Activated T-cell treated with anti-CD3 and anti-CD28 coated beads for 24 hours (primary cell): Measurements from ENCODE around the gene TCP11L2.
"Not testable (repeated sequence)": the region's sequence is repeated elsewhere in the genome, so short reads cannot be mapped to it uniquely, and the experiment has no call there.

ENCODE experiments used
- DNase-seq: peaks from one replicate; pipeline ENCODE4 v3.0.0-alpha.2; 2020; ENCODE audit warnings: low read depth

Gene TCP11L2

DNA sequence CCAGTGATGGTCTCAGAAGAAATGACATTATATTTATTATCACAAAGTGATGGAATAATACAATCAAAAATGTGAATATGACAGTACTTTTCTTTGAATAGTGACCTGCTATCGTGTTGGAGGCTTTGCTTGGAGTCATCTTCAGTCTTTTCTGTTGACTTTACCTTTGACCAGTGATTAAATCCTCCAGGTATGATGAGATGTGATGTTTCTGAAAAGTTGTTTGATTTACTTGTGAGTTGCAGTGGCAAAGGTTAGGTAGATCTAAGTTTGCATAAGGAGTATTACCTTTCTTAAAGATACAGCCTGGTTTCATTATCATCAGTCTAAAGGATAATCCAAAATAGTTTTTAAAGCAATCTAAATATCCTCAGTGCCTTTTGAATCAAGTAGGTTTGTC, 4.6 kb downstream of the TCP11L2 start:
- DNase-seq, result no peak

DNA sequence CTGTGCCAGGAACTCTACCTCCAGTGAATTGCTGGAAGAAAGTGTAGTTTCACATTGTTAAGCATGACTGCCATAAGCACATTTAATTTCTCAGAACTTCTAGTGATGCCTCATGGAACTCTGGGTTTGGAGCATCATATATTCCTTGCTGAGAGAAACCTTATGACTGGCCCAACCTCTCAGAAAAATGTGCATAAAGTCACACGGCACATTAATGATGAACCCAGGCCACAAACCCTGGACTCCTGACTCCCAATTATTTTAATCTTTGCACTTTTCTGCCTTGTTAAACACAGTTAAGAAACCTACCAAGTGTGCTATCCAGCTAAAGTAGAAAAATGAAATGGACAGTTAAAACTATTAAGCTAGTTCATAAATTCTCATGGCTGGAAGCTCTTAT, 5.6 kb downstream of the TCP11L2 start:
- no peak for DNase-seq

DNA sequence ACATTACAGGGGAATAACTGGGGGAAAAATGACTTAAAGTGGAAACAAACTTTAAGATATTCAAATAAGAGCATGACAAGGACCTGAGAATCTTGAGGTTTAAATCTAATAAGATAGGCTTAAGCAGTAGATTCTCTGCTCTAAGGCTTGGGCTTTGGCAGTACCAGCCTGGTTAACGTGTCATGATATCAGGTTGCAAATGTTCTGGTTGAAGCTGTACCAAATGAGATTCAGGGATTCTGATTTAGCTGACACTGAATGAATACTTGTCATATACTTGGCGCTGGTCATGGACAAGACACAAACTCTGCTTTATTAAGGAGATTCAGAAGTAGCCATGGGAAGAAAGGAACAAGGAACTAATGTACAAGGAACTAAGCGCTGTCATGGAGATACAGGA, 6.1 kb downstream of the TCP11L2 start:
- DNase-seq, result no peak

DNA sequence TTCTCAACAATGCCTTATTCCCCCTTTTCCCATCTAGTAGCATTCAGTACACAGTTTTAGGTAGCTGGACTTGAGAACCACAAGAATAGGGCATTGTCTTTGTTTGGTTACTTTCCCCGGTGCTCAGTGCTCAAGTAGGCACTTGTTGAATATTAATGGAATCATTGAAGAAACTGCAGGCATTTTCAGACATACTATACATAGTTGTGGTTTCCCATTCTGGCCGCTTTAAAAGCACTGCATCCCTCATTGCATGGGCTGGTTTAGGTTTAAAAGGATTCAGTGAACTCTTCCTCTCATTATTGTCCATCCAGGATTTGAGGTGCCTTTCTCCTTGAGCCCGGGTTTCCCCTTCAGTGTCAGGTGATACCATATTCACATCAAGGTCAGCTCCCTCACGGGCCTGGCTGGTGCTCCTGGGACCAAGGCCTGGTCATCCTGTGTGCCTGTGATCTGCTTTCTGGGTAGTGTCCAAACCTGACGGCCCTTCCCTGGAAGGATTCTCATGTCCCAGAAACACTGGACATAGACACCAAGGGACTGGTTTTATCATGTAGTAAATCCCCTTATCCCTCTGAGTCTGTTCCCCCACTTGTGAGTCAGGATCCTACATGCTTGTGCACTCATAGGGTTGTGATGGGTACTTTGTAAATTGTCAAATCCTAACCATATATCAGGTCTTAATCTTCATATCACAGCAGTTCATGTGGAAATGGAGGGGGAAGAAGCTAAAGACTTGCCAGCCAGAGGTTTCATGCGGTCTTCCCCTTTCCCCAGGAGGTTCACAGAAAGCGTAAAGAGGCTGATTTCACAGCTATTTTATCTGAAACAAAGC, 7.4 kb downstream of the TCP11L2 start:
- no peak for DNase-seq

DNA sequence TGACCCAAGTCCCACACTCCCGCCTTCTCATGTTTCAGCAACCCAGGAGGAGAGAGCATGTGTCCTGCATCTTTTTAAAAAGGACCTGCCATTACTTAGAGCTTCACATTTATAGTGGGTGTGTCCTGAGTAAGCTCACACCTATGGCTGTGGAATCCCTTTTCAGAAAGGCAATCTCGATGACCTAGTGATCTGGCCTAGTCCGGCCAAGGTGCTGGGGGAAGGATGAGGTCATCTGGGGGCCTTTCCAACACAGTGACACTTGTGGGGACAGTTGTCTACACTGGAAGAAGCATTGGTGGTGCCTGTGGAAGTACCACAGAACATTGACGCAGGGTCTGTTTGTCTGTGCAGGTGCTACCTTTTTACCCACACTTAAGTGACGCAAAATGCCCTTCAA, 8.2 kb downstream of the TCP11L2 start:
- no peak for DNase-seq

DNA sequence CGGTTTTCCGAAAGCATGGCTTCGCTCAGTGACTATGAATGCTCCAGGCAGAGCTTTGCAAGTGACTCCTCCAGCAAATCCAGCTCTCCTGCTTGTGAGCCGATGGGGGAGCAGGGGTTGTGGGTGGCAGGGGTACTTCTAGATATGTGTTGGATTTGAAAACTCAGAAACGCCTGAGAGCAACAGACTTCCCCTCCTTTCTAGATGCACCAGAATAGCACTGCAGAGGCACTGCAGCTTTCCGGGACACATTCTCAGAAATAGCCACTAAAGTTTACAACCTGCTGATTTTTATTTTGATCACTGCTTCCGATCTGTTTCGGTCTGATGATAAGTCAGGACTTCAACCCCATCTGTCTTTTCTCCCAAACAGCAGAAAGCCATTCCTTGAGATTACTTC, 8.6 kb downstream of the TCP11L2 start:
- no peak for DNase-seq

DNA sequence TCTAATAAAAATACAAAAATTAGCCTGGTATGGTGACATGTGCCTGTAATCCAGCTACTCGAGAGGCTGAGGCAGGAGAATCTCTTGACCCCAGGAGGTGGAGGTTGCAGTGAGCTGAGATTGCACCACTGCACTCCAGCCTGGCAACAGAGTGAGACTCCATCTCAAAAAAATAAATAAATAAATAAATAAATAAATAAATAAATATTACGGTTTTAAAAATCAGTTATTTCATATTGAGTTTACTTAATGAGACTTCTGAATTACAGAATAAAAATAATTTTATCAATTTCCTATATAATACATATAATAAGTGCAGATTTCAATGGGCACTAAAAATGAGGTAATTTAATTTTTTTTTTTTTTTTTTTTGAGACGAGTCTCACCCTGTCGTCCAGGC, 10.9 kb downstream of the TCP11L2 start:
- DNase-seq, result not testable (repeated sequence)

DNA sequence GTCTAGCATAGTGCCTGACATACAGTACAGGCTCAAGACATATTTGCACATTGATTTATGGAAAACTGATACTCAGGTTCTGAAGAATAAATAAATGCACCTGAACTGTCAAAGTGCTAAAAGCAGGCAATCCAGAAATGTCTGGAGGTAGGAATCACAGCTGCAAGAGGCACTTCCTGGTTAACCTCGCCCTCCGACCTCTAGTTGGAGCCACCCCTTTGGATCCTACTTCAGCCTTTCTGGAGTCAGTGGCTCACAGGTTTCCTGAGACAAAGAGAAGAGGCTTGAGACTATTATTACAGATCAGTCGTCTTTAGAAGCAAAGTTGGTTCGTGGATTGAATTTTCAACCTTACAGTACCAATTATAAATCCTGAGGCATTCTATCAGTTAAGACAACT, 13.0 kb downstream of the TCP11L2 start:
- DNase-seq, result no peak

DNA sequence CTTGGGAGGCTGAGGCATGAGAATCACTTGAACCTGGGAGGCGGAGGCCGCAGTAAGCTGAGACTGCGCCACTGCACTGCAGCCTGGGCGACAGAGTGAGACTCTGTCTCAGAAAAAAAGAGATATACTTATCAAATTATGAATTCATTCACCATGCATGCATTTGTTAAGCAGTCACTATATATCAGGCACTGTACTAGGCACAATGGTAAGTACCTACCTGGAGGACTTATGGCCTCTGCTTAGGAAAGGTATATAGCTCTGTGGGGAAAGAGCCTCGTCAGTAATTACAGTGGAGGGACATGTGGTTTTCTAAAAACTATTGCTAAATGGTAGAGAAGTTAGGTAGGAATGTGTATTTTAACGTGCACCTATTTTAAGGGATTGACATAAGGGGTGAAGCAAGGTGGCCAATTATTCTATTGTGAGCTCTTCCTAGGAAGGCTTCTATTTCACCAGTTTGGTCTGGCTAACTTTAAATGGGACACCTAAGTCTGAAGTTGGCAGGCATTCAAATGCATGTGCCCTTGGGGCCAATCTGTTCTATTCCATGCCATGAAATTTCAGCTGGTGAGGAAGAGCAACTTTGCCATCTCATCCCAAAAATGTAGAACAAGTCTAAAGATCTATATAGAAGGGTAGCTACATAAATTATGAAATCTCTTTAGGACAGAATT, 15.0 kb downstream of the TCP11L2 start:
- DNase-seq, result no peak

DNA sequence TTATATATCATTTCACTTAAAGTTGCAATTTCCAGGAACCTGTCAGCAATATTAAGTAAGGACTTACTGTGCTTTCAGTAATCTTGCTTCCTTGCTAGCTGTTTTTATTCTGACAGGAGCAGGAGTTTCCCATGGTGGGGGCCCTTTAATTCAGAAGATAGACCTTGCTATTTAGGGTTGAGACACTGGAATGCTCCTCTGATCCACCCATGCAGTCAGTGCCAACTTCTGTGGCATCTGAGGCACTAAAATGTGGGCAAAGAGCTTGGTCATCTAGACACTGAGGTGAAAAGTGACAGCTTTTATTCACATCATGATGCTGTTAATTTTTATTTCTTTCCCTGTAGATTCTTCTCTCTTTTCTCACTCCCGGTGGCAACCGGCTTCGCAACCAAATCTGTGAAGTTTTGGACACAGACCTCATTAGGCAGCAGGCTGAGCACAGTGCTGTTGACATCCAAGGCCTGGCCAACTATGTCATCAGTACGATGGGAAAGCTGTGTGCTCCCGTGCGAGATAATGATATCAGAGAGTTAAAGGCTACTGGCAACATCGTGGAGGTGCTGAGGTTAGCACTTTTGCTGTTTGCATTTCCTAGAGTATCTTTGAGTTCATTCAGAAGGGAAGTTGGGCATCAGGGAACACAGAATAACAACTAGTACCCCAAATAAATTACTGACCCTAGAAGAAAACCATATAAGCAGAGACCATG, 18.8 kb downstream of the TCP11L2 start:
- no peak for DNase-seq

DNA sequence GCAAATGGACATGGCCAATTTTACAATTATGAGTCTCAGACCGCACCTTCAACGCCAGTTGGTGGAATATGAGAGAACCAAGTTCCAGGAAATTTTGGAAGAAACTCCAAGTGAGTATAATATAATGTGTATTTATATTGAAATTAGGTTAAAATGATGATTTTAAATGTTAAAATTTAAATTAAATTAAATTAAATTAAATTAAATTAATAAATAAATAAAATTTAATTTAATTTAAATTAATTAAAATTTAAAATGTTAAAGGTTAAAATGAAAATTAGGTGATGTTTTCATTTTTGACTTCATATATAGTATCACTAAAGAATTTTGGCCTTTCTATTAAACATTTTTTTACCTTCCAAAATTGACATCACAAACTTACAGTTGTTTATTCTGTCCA, 21.0 kb downstream of the TCP11L2 start:
- no peak for DNase-seq

DNA sequence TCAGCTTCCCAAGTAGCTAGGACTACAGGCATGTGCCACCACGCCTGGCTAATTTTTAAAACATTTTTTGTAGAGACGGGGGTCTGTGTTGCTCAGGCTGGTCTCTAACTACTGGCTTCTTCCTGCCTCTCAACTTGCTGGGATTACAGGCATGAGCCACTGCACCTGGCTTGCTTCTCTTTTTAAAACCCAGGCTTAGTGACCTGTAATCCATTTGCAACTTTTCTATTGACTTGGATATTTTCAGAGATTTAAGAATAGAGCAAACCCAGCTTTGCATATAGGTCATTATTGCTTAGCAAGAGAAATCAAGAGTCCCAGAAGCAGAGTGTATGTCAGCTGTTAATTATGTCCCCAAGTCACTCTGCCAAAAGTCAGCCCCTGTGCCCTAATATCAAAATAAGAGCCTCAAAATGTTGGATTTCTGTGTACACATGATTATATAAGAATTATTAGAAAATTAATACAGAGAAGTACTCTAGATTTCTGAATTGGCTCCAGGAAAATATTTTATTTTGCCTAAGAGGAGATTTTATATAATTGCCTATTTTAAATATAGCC, 24.9 kb downstream of the TCP11L2 start:
- DNase-seq, result no peak

DNA sequence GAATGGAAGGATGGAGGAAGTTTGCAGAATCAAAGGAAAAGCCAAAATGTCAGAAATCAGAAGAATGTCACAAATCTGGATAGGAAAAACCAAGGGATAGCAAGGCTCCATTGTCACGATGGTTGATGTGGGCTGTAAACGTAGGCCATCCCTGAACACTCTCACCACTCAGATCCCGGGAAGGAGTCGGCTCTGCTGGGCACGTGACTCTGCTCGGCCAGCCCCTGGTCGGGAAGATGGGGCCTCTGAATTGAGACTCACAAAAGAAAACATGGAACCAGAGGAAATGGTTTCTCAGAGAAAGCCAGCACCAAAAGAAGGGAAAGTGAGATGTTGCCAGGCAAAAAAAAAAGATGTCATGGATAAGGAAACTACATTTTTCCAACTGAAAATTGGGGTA, 26.2 kb downstream of the TCP11L2 start:
- no peak for DNase-seq

DNA sequence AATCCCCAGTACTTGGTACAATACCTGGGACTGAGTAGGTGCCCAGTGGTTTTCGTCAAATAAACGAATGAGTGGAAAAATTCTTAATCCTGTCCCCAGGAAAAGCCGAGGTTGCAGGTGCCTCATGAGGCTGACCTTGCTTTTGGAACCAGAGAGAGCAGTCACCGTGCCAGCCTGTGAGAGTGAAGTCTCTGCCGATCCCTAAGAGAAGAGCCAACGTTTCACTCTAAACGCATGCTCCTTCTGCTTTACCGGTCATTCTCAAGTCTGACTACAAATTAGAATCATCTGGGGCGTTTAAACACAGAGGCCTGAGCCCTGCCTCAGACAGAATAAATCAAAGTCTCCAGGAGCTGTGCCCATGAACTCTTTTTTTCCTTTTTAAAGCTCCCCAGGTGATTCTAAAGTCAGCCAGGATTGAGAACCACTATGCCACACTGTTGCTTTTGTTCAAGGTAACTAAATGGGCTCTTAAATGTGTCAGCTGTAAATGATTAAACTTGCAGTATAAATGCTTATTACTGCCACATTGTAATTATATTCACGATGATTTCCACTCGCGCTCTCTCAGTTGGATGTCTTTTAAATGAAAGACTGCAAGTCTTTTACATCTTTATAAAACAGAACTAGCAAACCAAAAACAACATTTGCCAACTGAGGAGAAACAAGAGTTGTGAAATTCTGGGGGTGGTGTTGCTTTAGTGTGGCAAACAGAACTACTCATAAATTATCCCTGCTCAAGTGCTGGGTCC, 26.9 kb downstream of the TCP11L2 start:
- DNase-seq, result no peak

DNA sequence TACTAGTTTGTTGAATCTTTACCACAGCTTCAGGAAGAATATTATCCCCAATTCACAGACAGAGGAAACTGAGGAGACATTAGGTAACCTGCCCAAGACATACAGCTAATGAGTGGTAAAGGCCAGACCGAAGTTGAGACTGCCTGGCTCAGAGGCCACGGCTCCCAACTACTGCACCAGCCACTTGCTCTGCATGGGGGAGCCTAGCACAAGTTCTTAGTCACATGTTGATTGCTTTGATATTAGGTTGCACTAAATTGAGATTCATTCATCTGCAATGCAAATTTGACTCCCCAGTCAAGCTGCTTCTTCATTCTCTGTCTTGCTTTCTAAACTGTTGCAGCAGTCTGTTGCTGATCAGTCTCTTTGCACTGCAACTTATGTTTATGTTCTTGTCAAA, 29.1 kb downstream of the TCP11L2 start:
- DNase-seq, result no peak

DNA sequence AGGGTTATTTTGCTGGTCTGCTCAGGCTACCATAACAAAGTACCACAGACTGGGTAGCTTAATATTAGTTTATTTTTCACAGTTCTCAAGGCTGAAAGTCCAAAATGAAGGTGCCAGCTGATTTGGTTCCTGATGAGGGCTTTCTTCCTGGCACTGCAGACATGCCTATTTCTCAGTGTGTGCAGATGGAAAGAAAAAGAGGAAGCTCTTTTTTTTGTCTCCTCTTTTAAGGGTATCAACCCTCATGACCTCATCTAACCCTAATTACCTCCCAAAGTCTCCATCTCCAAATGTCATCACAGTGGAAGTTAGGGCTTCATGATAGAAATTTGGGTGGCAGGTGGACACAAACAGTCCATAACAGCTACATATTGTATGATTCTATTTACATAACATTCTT, 30.0 kb downstream of the TCP11L2 start:
- DNase-seq, result no peak

DNA sequence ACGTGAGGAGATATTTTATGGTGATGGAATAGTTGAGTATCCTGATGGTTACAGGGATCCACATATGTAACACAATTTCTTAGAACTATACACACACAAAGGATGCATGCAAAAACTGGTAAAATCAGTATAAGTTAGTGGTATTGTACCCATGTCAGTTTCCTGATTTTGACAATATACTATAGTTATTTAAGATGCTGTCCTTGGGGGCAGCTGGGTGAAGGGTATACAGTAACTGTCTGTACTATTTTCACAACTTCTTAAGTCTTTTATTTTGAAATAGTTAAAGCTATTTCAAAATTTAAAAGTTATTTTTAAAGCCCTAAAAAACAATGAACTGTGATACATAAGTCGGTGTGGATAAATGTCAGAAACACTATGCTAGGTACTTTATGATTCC, 30.5 kb downstream of the TCP11L2 start:
- DNase-seq, result no peak

DNA sequence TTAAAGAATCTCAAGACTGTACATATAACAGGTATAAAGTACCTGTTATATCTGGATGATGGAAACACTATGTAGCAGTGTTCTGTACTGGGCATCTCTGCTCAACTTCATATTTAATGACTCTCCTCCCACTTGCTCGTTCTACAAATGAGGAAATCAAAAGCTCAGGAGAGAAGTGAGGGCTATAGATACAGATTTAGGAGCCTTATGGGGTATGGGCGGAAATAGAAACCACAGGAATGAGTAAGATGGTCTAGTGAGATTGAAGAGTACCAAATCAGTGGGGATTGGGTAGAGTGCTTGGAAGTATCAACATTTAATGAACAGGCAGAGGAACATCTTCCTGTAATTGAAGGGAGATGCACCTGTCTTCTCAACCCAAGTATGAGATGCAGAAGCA, 31.2 kb downstream of the TCP11L2 start:
- no peak for DNase-seq

DNA sequence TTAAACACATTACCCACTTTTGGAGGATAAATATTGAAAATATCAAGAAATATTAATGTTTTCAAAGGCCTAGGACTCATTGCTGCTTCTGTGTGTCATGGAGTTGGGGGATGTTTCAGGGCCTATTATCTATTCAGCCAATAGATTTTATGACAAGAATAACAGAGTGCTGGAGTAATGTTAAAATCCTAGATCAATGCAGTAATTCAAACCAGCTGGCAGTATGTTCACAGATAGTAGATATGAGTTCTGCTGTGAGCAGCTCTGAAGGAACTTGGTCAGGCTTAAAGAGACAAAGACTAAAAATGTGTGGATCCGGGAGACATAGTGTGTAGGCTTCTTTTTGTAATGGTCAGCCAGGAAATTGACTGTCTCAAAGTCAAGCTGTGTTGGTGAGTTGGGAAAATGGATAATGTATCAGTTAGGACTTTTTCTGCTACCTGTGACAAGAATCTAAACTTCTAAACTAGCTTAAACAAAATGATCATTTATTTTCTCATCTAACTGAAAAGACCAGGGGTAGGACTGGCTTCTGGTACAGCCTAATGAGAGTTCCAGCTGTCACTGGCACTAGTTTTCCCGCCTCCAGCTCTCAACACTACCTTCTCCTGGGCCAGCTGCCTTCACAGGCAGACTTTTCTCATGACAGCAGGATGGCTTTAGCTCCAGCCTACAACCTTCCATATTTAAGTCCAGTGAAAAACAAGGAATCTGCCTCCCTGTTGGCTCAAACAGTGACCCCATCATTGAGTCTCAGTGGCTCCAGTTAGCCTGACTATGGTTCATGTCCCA, 38.7 kb downstream of the TCP11L2 start:
- no peak for DNase-seq

DNA sequence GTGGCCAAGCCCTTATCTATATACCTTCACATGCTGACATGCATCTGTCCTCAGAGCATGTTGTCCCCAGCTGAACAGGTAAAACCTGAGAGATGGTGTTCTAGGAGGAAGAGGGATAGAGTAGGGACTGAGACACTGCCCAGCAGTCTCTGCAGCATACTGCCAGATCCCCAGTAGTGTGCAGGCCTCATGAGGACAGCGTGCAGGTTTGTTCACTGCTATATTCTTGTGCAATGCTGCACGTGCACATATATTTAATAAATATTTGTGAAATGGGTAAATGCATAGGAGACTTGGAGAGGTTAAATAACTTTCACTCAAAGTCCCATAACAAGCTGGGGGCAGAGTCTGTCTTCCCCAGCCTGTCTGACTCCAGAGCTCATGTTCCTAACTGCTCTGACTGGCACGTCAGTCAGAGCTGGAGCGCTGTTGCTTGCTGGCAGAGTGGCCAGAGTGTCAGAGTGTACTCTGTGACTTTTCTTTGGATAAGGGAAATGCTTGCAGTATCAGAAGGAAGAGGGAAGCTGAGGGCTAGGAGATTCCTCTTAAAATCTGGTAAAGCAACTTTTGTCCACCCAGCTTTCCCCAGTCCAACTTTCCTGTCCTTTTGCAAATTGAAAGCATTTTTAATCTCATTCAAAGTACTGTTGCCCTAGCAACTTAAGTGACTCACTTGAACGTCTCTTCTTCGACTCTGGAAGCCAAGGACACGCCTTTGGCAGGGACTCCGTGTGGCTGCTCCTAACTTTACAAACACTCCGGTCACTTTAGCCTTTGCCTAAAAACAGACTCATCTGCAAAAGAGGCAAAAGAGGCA, 40.1 kb downstream of the TCP11L2 start:
- no peak for DNase-seq

DNA sequence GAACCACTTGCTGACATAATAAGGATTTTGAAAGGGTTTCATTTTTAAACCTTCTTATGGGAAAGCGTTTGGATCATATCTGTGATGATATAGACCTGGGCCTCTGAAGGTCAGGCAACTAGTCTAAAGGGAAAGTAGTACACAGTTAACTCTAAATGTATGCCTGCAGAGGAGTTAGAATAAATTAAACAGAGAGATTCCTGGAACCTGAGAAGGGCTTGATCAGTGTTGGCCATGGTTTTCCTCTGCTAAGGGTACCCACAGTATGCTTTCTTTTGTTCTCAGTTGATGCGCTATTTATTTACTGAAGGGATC, 40.6 kb downstream of the TCP11L2 start:
- DNase-seq, result no peak
